ENCODE results near the gene KIAA1586.

DNA sequence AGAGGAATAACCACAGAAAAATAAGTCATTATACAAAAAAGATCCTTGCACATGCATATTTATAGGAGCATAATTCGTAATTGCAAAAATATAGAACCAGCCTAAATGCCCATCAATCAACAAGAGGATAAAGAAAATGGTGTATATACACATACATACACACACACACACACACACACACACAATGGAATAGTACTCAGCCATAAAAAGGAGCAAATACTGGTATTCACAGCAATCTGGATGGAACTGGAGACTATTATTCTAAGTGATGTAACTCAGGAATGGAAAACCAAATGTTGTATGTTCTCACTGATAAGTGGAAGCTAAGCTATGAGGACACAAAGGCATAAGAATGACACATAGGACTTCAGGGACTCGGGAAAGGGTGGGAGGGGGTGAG is 1.9 kb upstream of the KIAA1586 start:
- no peak for TF ChIP-seq POLR2A (IDR thresholded peaks at IDR 0.05; ENCODE audit: low read depth, low read length)
- TF ChIP-seq POLR2AphosphoS5 (IDR thresholded peaks at IDR 0.05; ENCODE audit: low read depth, low read length): no peak
- TF ChIP-seq TAF1 (IDR thresholded peaks at IDR 0.05; ENCODE audit: borderline replicate concordance, low read depth, low read length): no peak
